HepG2 (cell line): ENCODE results near the gene NUP85. TPM values are rescaled to one million over a fixed set of nuclear protein-coding genes. Genes with fewer than 3 reads are reported as not detected.

ENCODE experiments used
- ATAC-seq: fragments of 200-7000 bp; cut with Tn5 transposase; 3 replicates; pipeline ENCODE4 v1.9.1; 2020; ENCODE audit warnings: mild to moderate bottlenecking, moderate library complexity
- BruUV-seq: library from RNA; stranded (reverse); fragments of 400-500 nt; replicated peaks from 2 replicates; lab custom pipeline; 2021; lab: Mats Ljungman, UMichigan
- CTCF ChIA-PET: fragments of 300-600 bp; formaldehyde crosslinking; extraction: SDS; loops from one replicate; lab custom pipeline; 2021; ENCODE audit warnings: low total read pairs, inconsistent platforms, low intra/inter-chr PET ratio; lab: Yijun Ruan, JAX
- POLR2A ChIA-PET: fragments of 350-600 bp; sonication (Branson Sonifier 250); formaldehyde crosslinking; loops from one replicate; lab custom pipeline; 2020; ENCODE audit warnings: antibody characterized with exemption, inconsistent platforms; lab: Yijun Ruan, JAX
- DNase-seq: peaks from one replicate; pipeline ENCODE4 v3.0.0-alpha.2; 2015; ENCODE audit warnings: low spot score
- FAIRE-seq: peaks from 3 replicates; lab custom pipeline; 2011; peaks lifted over from hg19 to GRCh38; lab: Jason Lieb, UNC
- H2AFZ ChIP-seq: one replicate; pipeline ENCODE4 v1.6.1; 2011; ENCODE audit warnings: low read length, inconsistent platforms
- H3K27ac ChIP-seq: fragments of 300-600 bp; 3 replicates; pipeline ENCODE4 v1.8.0; 2011; ENCODE audit warnings: mixed run types, mild to moderate bottlenecking, mixed read lengths, low read length, inconsistent platforms; ENCODE audit not compliant: insufficient read depth; ENCODE audit errors: extremely low read length
- H3K27me3 ChIP-seq, 2 experiments: fragments of 200-600 bp in 1 of 2; 2 replicates in 1 of 2; 3 replicates in 1 of 2; pipeline versions ENCODE4 v1.6.0 to v1.8.0; 2011; ENCODE audit warnings: low read length in 2 of 2, mild to moderate bottlenecking in 2 of 2, moderate library complexity in 2 of 2, inconsistent platforms in 1 of 2; ENCODE audit not compliant: insufficient read depth in 2 of 2, control insufficient read depth in 1 of 2
- H3K36me3 ChIP-seq, 2 experiments: fragments of 200-600 bp in 1 of 2; replicated peaks in 1 of 2; 2 replicates in 1 of 2; 3 replicates in 1 of 2; pipeline versions ENCODE4 v1.5.1 to v1.8.0; 2011; ENCODE audit warnings: low read length in 2 of 2, inconsistent platforms in 1 of 2; ENCODE audit not compliant: insufficient read depth in 2 of 2, control insufficient read depth in 1 of 2
- H3K4me1 ChIP-seq: 2 replicates; pipeline ENCODE4 v1.5.1; 2012; ENCODE audit warnings: low read length, inconsistent platforms; ENCODE audit not compliant: insufficient read depth
- H3K4me2 ChIP-seq: 2 replicates; pipeline ENCODE4 v1.6.0; 2011; ENCODE audit warnings: low read depth, low read length, inconsistent platforms
- H3K4me3 ChIP-seq, 3 experiments: fragments of 200-600 bp in 1 of 3; sonication (generic), shearing (Covaris generic) in 1 of 3; replicated peaks in 1 of 3; 2 replicates each; pipeline ENCODE4 v1.5.1; 2011 to 2016; ENCODE audit warnings: low read length in 3 of 3, inconsistent platforms in 2 of 3, low read depth in 2 of 3, mild to moderate bottlenecking in 2 of 3, control low read depth in 1 of 3, mixed read lengths in 1 of 3; ENCODE audit not compliant: insufficient read depth in 1 of 3
- H3K79me2 ChIP-seq: one replicate; pipeline ENCODE4 v1.6.1; 2011; ENCODE audit warnings: low read length, inconsistent platforms; ENCODE audit not compliant: insufficient read depth
- H3K9ac ChIP-seq: 2 replicates; pipeline ENCODE4 v1.6.0; 2011; ENCODE audit warnings: mild to moderate bottlenecking, low read depth, low read length, inconsistent platforms; ENCODE audit not compliant: insufficient read depth
- H3K9me3 ChIP-seq: 2 replicates; pipeline ENCODE4 v1.5.1; 2012; ENCODE audit warnings: mild to moderate bottlenecking, low read length
- H4K20me1 ChIP-seq: 2 replicates; pipeline ENCODE4 v1.6.0; 2011; ENCODE audit warnings: inconsistent platforms, mild to moderate bottlenecking, low read length, moderate library complexity; ENCODE audit not compliant: insufficient read depth
- ADNP ChIP-seq: sonication (generic); formaldehyde crosslinking; IDR thresholded peaks from 2 replicates; pipeline ENCODE4 v1.4.0; 2020; ENCODE audit warnings: missing genetic modification reagents
- BRD4 ChIP-seq: sonication (generic); formaldehyde crosslinking; IDR thresholded peaks from 2 replicates; pipeline ENCODE4 v1.4.0; 2020; ENCODE audit warnings: missing genetic modification reagents
- CEBPG ChIP-seq: IDR thresholded peaks from 2 replicates; pipeline ENCODE4 v1.6.1; 2016
- FOXK2 ChIP-seq: fragments of 450-650 bp; IDR thresholded peaks from 2 replicates; pipeline ENCODE4 v1.6.1; 2016
- FOXP1 ChIP-seq, 2 experiments: fragments of 450-650 bp in 1 of 2; IDR thresholded peaks; 2 replicates each; pipeline ENCODE4 v1.6.1; 2017 to 2018; ENCODE audit warnings: antibody characterized with exemption in 1 of 2
- HDAC2 ChIP-seq: sonication (generic); formaldehyde crosslinking; IDR thresholded peaks from 2 replicates; pipeline ENCODE4 v1.4.0; 2020; ENCODE audit warnings: missing genetic modification reagents
- MAFF ChIP-seq: IDR thresholded peaks from 2 replicates; pipeline ENCODE4 v1.6.1; 2011; ENCODE audit warnings: low read depth, low read length, improper control_type of control experiment
- NR2F6 ChIP-seq, 2 experiments: IDR thresholded peaks; 2 replicates each; pipeline ENCODE4 v1.6.1; 2016; ENCODE audit warnings: antibody characterized with exemption in 1 of 2, mild to moderate bottlenecking in 1 of 2
- PHF20 ChIP-seq: sonication (generic); formaldehyde crosslinking; IDR thresholded peaks from 2 replicates; pipeline ENCODE4 v1.5.0; 2020; ENCODE audit warnings: mild to moderate bottlenecking, missing genetic modification reagents
- PHF21A ChIP-seq: sonication (generic); formaldehyde crosslinking; IDR thresholded peaks from 2 replicates; pipeline ENCODE4 v1.5.0; 2020; ENCODE audit warnings: mild to moderate bottlenecking, missing genetic modification reagents
- PHF8 ChIP-seq: sonication (generic); formaldehyde crosslinking; IDR thresholded peaks from 2 replicates; pipeline ENCODE4 v1.5.0; 2020; ENCODE audit warnings: missing genetic modification reagents
- RXRA ChIP-seq: sonication (generic); formaldehyde crosslinking; IDR thresholded peaks from 2 replicates; pipeline ENCODE4 v1.5.1; 2020; ENCODE audit warnings: missing genetic modification reagents
- SALL1 ChIP-seq: sonication (generic); formaldehyde crosslinking; IDR thresholded peaks from 2 replicates; pipeline ENCODE4 v1.8.0; 2022; ENCODE audit warnings: mild to moderate bottlenecking, missing genetic modification reagents
- TOPORS ChIP-seq: sonication (generic); formaldehyde crosslinking; IDR thresholded peaks from 2 replicates; pipeline ENCODE4 v1.8.0; 2023; ENCODE audit warnings: mild to moderate bottlenecking, missing genetic modification reagents
- ZBTB38 ChIP-seq: sonication (generic); formaldehyde crosslinking; IDR thresholded peaks from 2 replicates; pipeline ENCODE4 v1.5.1; 2020; ENCODE audit warnings: mild to moderate bottlenecking, missing genetic modification reagents
- ZNF335 ChIP-seq: sonication (generic); formaldehyde crosslinking; IDR thresholded peaks from 2 replicates; pipeline ENCODE4 v1.4.0; 2020; ENCODE audit warnings: missing genetic modification reagents
- ZNF720 ChIP-seq: sonication (generic); formaldehyde crosslinking; IDR thresholded peaks from 2 replicates; pipeline ENCODE4 v1.4.0; 2020; ENCODE audit warnings: missing genetic modification reagents
- WGBS: methylation state at CpG from one replicate; pipeline ENCODE4 v1.1.6; 2017; ENCODE audit warnings: low lambda C conversion rate; 5-methylcytosine and 5-hydroxymethylcytosine counted together
- in situ Hi-C: cut with HindIII; loops from 2 replicates; pipeline ENCODE4 v1.10.0; 2017; ENCODE audit warnings: low pct_unique_long_range_greater_than_20kb; ENCODE audit not compliant: extremely low pct_ligation_motif_present
- intact Hi-C: fragments of 100-400 bp; cut with micrococcal nuclease; formaldehyde crosslinking; loops from one replicate; pipeline ENCODE4 v1.10.0; 2022; ENCODE audit not compliant: unreplicated experiment
- polyA plus RNA-seq, 8 experiments: library from polyadenylated mRNA; depleted of rRNA in 3 of 8; stranded (reverse) in 7 of 8; unstranded in 1 of 8; fragments of >200 nt; fragmentation: Illumina TruSeq in 4 of 8; extraction: Trizol in 4 of 8; gene quantifications; 2 replicates each; pipeline versions ENCODE4 v1.2.1 to v1.2.3, GENCODE V29; 2011 to 2016; ENCODE audit warnings: low read depth in 4 of 8, missing spikeins in 1 of 8, mixed read lengths in 1 of 8; ENCODE audit not compliant: insufficient read depth in 1 of 8
- total RNA-seq, 5 experiments: library from RNA; depleted of rRNA; stranded (reverse); fragments of >200 nt; fragmentation: Illumina TruSeq; extraction: Trizol; gene quantifications; 2 replicates each; pipeline ENCODE4 v1.2.3, GENCODE V29; 2016; ENCODE audit warnings: low read depth in 1 of 5
- TF ChIP-seq, protein P1 (sequence below): sonication (generic); formaldehyde crosslinking; conservative IDR thresholded peaks from 2 replicates; pipeline ENCODE4 v1.8.0; 2022; ENCODE audit warnings: mild to moderate bottlenecking, moderate library complexity, missing genetic modification reagents
- TF ChIP-seq, protein P2 (sequence below): sonication (generic); formaldehyde crosslinking; IDR thresholded peaks from 2 replicates; pipeline ENCODE4 v1.4.0; 2020; ENCODE audit warnings: missing genetic modification reagents
- TF ChIP-seq, protein P3 (sequence below): sonication (generic); formaldehyde crosslinking; IDR thresholded peaks from 2 replicates; pipeline ENCODE4 v1.4.0; 2020; ENCODE audit warnings: mild to moderate bottlenecking, missing genetic modification reagents, borderline replicate concordance

NUP85 gene
- total and polyA plus RNA-seq, 2 of the 13 experiments (the other 11 are each of a cell fraction or from before 2014, with no cell fraction given), result 89.1 to 124 TPM

DNA sequence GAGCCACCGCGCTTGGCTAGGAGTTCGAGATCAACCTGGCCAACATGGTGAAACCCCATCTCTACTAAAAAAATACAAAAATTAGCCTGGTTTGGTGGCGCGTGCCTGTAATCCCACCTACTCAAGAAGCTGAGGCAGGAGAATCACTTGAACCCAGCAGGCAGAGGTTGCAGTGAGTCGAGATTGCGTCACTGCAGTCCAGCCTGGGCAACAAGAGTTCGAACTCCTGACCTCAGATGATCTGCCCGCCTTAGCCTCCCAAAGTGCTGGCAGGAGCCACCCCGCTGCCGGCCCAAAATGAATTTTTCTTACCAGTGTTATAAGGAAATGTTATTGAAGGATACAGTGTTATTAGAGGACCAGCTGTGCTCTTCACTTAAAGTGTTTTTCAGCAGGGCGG is 2.3 kb downstream of the NUP85 start (continued):
- TF ChIP-seq, protein P1, sequence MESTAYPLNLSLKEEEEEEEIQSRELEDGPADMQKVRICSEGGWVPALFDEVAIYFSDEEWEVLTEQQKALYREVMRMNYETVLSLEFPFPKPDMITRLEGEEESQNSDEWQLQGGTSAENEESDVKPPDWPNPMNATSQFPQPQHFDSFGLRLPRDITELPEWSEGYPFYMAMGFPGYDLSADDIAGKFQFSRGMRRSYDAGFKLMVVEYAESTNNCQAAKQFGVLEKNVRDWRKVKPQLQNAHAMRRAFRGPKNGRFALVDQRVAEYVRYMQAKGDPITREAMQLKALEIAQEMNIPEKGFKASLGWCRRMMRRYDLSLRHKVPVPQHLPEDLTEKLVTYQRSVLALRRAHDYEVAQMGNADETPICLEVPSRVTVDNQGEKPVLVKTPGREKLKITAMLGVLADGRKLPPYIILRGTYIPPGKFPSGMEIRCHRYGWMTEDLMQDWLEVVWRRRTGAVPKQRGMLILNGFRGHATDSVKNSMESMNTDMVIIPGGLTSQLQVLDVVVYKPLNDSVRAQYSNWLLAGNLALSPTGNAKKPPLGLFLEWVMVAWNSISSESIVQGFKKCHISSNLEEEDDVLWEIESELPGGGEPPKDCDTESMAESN (CRISPR knock-in tag), result no peak
- TF ChIP-seq ADNP (CRISPR knock-in tag) (0 out of 2 replicates have a peak, but pooled peaks have one; percentile 33), ZNF720 (CRISPR knock-in tag) (no peak), ZBTB38 (CRISPR knock-in tag) (peak; percentile 68; the same call in 1 of the 2 replicates), RXRA (peak; percentile 80), TOPORS (no peak), CEBPG (CRISPR knock-in tag) (peak; percentile 91), HDAC2 (CRISPR knock-in tag) (0 out of 2 replicates have a peak, but pooled peaks have one; percentile 11), FOXK2 (no peak), NR2F6 (IDR thresholded peaks at IDR 0.05) (no peak), NR2F6 (CRISPR knock-in tag; IDR thresholded peaks at IDR 0.05) (0 out of 2 replicates have a peak, but pooled peaks have one; percentile 24), ZNF335 (CRISPR knock-in tag) (0 out of 2 replicates have a peak, but pooled peaks have one; percentile 69), SALL1 (CRISPR knock-in tag) (0 out of 2 replicates have a peak, but pooled peaks have one; percentile 49), FOXP1 (IDR thresholded peaks at IDR 0.05) (no peak), FOXP1 (CRISPR knock-in tag; IDR thresholded peaks at IDR 0.05) (0 out of 2 replicates have a peak, but pooled peaks have one; percentile 3)

DNA sequence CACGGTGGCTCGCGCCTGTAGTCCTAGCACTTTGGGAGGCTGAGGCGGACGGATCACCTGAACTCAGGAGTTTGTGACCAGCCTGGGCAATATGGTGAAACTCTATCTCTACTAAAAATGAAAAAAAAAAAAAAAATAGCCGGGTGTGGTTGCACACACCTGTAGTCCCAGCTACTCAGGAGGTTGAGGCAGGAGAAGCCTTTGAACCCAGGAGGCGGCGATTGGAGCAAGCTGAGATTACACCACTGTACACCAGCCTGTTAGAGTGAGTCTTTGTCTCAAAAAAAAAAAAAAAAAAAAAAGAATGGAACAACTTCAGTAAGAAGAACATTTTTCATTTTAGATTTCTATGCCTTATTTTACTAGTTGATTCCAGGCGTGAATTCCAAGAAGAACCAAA is 2.7 kb downstream of the NUP85 start:
- no peak overlapping the region for H3K9ac ChIP-seq
- H3K36me3 ChIP-seq, result peaks cover 14 to 44% of the 10 kb centered on the region in 2 experiments
- in situ Hi-C loops (no loop called here), intact Hi-C loops (no loop called here)
- no peaks in the 10 kb centered on the region for H3K9me3 ChIP-seq
- ATAC-seq, result no peak
- H3K79me2 ChIP-seq, result peaks cover 41% of the 10 kb centered on the region
- no TSS peak for BruUV-seq
- H3K4me1 ChIP-seq, result peaks cover 22% of the 10 kb centered on the region
- no peaks in the 10 kb centered on the region for H4K20me1 ChIP-seq
- CTCF ChIA-PET, result no interaction called here
- H3K4me2 ChIP-seq, result peak overlapping the region; percentile 85; the same call in 1 of the 2 replicates
- no peak for DNase-seq
- 91% methylated on average over 9 of the region's 9 CpGs for WGBS
- H3K27ac ChIP-seq, result no peak overlapping the region
- no peak for FAIRE-seq
- no peak overlapping the region for H3K4me3 ChIP-seq
- H3K27me3 ChIP-seq, result no peaks in the 10 kb centered on the region; a peak in 1 of 5 replicates
- no peak overlapping the region for H2AFZ ChIP-seq
- POLR2A ChIA-PET, result interaction anchor here (0.6 to 1.8 kb wide), 3 partner anchors 53 to 98 kb away, joined by 3 to 5 read pairs (median 3); partner anchors contain the start of genes GGA3 and MRPS7
- TF ChIP-seq PHF8 (CRISPR knock-in tag), result no peak
- TF ChIP-seq, protein P2, sequence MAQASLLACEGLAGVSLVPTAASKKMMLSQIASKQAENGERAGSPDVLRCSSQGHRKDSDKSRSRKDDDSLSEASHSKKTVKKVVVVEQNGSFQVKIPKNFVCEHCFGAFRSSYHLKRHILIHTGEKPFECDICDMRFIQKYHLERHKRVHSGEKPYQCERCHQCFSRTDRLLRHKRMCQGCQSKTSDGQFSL (CRISPR knock-in tag), result no peak
- TF ChIP-seq BRD4, result no peak
- no peak for TF ChIP-seq PHF20 (CRISPR knock-in tag)
- no peak for TF ChIP-seq MAFF
- TF ChIP-seq, protein P3, sequence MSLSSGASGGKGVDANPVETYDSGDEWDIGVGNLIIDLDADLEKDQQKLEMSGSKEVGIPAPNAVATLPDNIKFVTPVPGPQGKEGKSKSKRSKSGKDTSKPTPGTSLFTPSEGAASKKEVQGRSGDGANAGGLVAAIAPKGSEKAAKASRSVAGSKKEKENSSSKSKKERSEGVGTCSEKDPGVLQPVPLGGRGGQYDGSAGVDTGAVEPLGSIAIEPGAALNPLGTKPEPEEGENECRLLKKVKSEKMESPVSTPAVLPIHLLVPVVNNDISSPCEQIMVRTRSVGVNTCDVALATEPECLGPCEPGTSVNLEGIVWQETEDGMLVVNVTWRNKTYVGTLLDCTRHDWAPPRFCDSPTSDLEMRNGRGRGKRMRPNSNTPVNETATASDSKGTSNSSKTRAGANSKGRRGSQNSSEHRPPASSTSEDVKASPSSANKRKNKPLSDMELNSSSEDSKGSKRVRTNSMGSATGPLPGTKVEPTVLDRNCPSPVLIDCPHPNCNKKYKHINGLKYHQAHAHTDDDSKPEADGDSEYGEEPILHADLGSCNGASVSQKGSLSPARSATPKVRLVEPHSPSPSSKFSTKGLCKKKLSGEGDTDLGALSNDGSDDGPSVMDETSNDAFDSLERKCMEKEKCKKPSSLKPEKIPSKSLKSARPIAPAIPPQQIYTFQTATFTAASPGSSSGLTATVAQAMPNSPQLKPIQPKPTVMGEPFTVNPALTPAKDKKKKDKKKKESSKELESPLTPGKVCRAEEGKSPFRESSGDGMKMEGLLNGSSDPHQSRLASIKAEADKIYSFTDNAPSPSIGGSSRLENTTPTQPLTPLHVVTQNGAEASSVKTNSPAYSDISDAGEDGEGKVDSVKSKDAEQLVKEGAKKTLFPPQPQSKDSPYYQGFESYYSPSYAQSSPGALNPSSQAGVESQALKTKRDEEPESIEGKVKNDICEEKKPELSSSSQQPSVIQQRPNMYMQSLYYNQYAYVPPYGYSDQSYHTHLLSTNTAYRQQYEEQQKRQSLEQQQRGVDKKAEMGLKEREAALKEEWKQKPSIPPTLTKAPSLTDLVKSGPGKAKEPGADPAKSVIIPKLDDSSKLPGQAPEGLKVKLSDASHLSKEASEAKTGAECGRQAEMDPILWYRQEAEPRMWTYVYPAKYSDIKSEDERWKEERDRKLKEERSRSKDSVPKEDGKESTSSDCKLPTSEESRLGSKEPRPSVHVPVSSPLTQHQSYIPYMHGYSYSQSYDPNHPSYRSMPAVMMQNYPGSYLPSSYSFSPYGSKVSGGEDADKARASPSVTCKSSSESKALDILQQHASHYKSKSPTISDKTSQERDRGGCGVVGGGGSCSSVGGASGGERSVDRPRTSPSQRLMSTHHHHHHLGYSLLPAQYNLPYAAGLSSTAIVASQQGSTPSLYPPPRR, result no peak
- TF ChIP-seq PHF21A (CRISPR knock-in tag), result no peak
